GM23338 (cell line): ENCODE data around the gene CHST12.

Source experiments
- CREB1 ChIP-seq: fragments of 250-450 bp; sonication (Bioruptor Pico); IDR thresholded peaks from 2 replicates; pipeline ENCODE4 v1.5.0; 2020; ENCODE audit warnings: low read depth, mild to moderate bottlenecking, moderate library complexity
- ETS1 ChIP-seq: IDR thresholded peaks from 2 replicates; pipeline ENCODE4 v1.6.1; 2016; ENCODE audit warnings: antibody characterized with exemption
- EZH2 ChIP-seq: fragments of 200-600 bp; sonication (generic); IDR thresholded peaks from one replicate; pipeline ENCODE4 v1.8.0; 2017; ENCODE audit warnings: antibody characterized with exemption, mild to moderate bottlenecking, low read depth; ENCODE audit not compliant: unreplicated experiment
- EZH2phosphoT487 ChIP-seq: fragments of 200-600 bp; sonication (generic); IDR thresholded peaks from one replicate; pipeline ENCODE4 v1.8.1; 2018; ENCODE audit warnings: antibody characterized with exemption; ENCODE audit not compliant: unreplicated experiment
- JUNB ChIP-seq: IDR thresholded peaks from one replicate; pipeline ENCODE4 v1.6.1; 2016; ENCODE audit warnings: antibody characterized with exemption; ENCODE audit not compliant: unreplicated experiment
- NANOG ChIP-seq: IDR thresholded peaks from 2 replicates; pipeline ENCODE4 v1.6.1; 2016; ENCODE audit warnings: antibody characterized with exemption, borderline replicate concordance
- POLR2AphosphoS5 ChIP-seq: IDR thresholded peaks from 2 replicates; pipeline ENCODE4 v1.6.1; 2016; ENCODE audit warnings: antibody characterized with exemption, low read depth
- STAT1 ChIP-seq: IDR thresholded peaks from one replicate; pipeline ENCODE4 v1.6.1; 2016; ENCODE audit warnings: antibody characterized with exemption; ENCODE audit not compliant: unreplicated experiment
- TF ChIP-seq, protein P1 (sequence below), 2 experiments: fragments of 200-600 bp in 1 of 2; sonication (generic) in 1 of 2; conservative IDR thresholded peaks; 2 replicates each; pipeline versions ENCODE4 v1.5.1 to v1.6.1; 2016 to 2017; ENCODE audit warnings: antibody characterized with exemption in 2 of 2, low read depth in 2 of 2, mild to moderate bottlenecking in 2 of 2, moderate library complexity in 1 of 2
- TF ChIP-seq, protein P2 (sequence below): IDR thresholded peaks from one replicate; pipeline ENCODE4 v1.6.1; 2018; ENCODE audit warnings: antibody characterized with exemption; ENCODE audit not compliant: unreplicated experiment

- TF ChIP-seq, protein P1, sequence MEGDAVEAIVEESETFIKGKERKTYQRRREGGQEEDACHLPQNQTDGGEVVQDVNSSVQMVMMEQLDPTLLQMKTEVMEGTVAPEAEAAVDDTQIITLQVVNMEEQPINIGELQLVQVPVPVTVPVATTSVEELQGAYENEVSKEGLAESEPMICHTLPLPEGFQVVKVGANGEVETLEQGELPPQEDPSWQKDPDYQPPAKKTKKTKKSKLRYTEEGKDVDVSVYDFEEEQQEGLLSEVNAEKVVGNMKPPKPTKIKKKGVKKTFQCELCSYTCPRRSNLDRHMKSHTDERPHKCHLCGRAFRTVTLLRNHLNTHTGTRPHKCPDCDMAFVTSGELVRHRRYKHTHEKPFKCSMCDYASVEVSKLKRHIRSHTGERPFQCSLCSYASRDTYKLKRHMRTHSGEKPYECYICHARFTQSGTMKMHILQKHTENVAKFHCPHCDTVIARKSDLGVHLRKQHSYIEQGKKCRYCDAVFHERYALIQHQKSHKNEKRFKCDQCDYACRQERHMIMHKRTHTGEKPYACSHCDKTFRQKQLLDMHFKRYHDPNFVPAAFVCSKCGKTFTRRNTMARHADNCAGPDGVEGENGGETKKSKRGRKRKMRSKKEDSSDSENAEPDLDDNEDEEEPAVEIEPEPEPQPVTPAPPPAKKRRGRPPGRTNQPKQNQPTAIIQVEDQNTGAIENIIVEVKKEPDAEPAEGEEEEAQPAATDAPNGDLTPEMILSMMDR (conservative IDR thresholded peaks at IDR 0.05; ENCODE audit: low read depth in 2 of 2): no peak
- TF ChIP-seq STAT1: no peak
- TF ChIP-seq POLR2AphosphoS5: no peak
- TF ChIP-seq, protein P2, sequence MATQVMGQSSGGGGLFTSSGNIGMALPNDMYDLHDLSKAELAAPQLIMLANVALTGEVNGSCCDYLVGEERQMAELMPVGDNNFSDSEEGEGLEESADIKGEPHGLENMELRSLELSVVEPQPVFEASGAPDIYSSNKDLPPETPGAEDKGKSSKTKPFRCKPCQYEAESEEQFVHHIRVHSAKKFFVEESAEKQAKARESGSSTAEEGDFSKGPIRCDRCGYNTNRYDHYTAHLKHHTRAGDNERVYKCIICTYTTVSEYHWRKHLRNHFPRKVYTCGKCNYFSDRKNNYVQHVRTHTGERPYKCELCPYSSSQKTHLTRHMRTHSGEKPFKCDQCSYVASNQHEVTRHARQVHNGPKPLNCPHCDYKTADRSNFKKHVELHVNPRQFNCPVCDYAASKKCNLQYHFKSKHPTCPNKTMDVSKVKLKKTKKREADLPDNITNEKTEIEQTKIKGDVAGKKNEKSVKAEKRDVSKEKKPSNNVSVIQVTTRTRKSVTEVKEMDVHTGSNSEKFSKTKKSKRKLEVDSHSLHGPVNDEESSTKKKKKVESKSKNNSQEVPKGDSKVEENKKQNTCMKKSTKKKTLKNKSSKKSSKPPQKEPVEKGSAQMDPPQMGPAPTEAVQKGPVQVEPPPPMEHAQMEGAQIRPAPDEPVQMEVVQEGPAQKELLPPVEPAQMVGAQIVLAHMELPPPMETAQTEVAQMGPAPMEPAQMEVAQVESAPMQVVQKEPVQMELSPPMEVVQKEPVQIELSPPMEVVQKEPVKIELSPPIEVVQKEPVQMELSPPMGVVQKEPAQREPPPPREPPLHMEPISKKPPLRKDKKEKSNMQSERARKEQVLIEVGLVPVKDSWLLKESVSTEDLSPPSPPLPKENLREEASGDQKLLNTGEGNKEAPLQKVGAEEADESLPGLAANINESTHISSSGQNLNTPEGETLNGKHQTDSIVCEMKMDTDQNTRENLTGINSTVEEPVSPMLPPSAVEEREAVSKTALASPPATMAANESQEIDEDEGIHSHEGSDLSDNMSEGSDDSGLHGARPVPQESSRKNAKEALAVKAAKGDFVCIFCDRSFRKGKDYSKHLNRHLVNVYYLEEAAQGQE: no peak
- no peak for TF ChIP-seq ETS1
- no peak for TF ChIP-seq EZH2
- TF ChIP-seq JUNB: no peak
- no peak for TF ChIP-seq NANOG
- TF ChIP-seq CREB1 (CRISPR knock-in tag): no peak
- no peak for TF ChIP-seq EZH2phosphoT487
Observed at GRCh38 chr7:2450198-2451107, 47.0 kb downstream of the CHST12 start.
